Measurements from ENCODE around the gene GJA5.

GJA5 gene

GRCh38 chr1:147726168-147726567, 34.2 kb downstream of the GJA5 start:
- no peak for DNase-seq

GRCh38 chr1:147725685-147726084, 34.7 kb downstream of the GJA5 start:
- DNase-seq = no peak

- peak; percentile 14 for DNase-seq
Observed at GRCh38 chr1:147723691-147724323, 36.6 kb downstream of the GJA5 start.

- DNase-seq = no peak
Observed at GRCh38 chr1:147722124-147722523, 38.3 kb downstream of the GJA5 start.

- no peak for DNase-seq
Observed at GRCh38 chr1:147721716-147722115, 38.7 kb downstream of the GJA5 start.

GRCh38 chr1:147720557-147720956, 39.8 kb downstream of the GJA5 start:
- no peak for DNase-seq

GRCh38 chr1:147719711-147720225, 40.6 kb downstream of the GJA5 start:
- DNase-seq = no peak

GRCh38 chr1:147719029-147719698, 41.2 kb downstream of the GJA5 start:
- DNase-seq = no peak

- DNase-seq = no peak
Observed at GRCh38 chr1:147717706-147718097, 42.7 kb downstream of the GJA5 start.

- no peak for DNase-seq
Observed at GRCh38 chr1:147717051-147717705, 43.2 kb downstream of the GJA5 start.

- DNase-seq = no peak
Observed at GRCh38 chr1:147712605-147713004, 47.8 kb downstream of the GJA5 start.
